ENCODE data around the gene LIPA. TPM values are rescaled to one million over a fixed set of nuclear protein-coding genes. Genes with fewer than 3 reads are reported as not detected.

Gene LIPA
- total RNA-seq, 1 experiment from 2014 or later = 47.3 TPM

GRCh38 chr10:89296220-89296648 lies 44.7 kb upstream of the LIPA start:
- ATAC-seq = no peak
- H3K4me3 Mint-ChIP-seq = no peak overlapping the region
- H3K27me3 Mint-ChIP-seq (ENCODE audit: low read depth) = no peaks in the 10 kb centered on the region
- no peak for DNase-seq (ENCODE audit: low spot score)
- no peak overlapping the region for H3K27ac Mint-ChIP-seq
- ChIA-PET POLR2A (interaction anchor here (0.6 kb wide), 1 partner anchor 68 kb away, joined by 3 read pairs; no protein-coding TSS in a partner anchor), CTCF (no interaction called here)
- H3K36me3 Mint-ChIP-seq = no peaks in the 10 kb centered on the region
- H3K9me3 Mint-ChIP-seq = no peaks in the 10 kb centered on the region; the same call in 1 of the 2 replicates
- no peak for TF ChIP-seq STAT6 (CRISPR knock-in tag; conservative IDR thresholded peaks at IDR 0.05; ENCODE audit: low read depth)
- no peak for TF ChIP-seq KAT7 (CRISPR knock-in tag; IDR thresholded peaks at IDR 0.05; ENCODE audit: borderline replicate concordance)
- TF ChIP-seq ZNF263 (CRISPR knock-in tag; IDR thresholded peaks at IDR 0.05; ENCODE audit: low read depth) = no peak
- TF ChIP-seq TEAD4 (CRISPR knock-in tag; IDR thresholded peaks at IDR 0.05) = no peak
- TF ChIP-seq ZNF138 (CRISPR knock-in tag; conservative IDR thresholded peaks at IDR 0.05) = no peak
- no peak for TF ChIP-seq ZSCAN18 (CRISPR knock-in tag; IDR thresholded peaks at IDR 0.05)
- no peak for TF ChIP-seq ATF2 (CRISPR knock-in tag; IDR thresholded peaks at IDR 0.05; ENCODE audit: borderline replicate concordance, low read depth)
- no peak for TF ChIP-seq GABPB1 (CRISPR knock-in tag; IDR thresholded peaks at IDR 0.05)
- TF ChIP-seq NFYB (CRISPR knock-in tag; conservative IDR thresholded peaks at IDR 0.05; ENCODE audit: low read depth) = no peak
- TF ChIP-seq NFE2L1 (CRISPR knock-in tag; IDR thresholded peaks at IDR 0.05) = no peak
- TF ChIP-seq CDX4 (CRISPR knock-in tag; IDR thresholded peaks at IDR 0.05; ENCODE audit: borderline replicate concordance) = no peak
- TF ChIP-seq ZNF317 (CRISPR knock-in tag; IDR thresholded peaks at IDR 0.05; ENCODE audit: borderline replicate concordance, low read depth) = no peak
- H3K4me1 Mint-ChIP-seq = peaks cover 2% of the 10 kb centered on the region; the same call in 1 of the 2 replicates

GRCh38 chr10:89295597-89295996 lies 44.0 kb upstream of the LIPA start:
- DNase-seq (ENCODE audit: low spot score) = no peak
- no peaks in the 10 kb centered on the region for H3K36me3 Mint-ChIP-seq
- no peaks in the 10 kb centered on the region; the same call in 1 of the 2 replicates for H3K9me3 Mint-ChIP-seq
- ChIA-PET POLR2A (no interaction called here), CTCF (interaction anchor here (1.2 to 2.7 kb wide), 2 partner anchors 74 to 94 kb away, joined by 5 to 10 read pairs; no protein-coding TSS in a partner anchor)
- H3K27ac Mint-ChIP-seq = no peak overlapping the region
- no peaks in the 10 kb centered on the region for H3K27me3 Mint-ChIP-seq (ENCODE audit: low read depth)
- H3K4me3 Mint-ChIP-seq = no peak overlapping the region
- H3K4me1 Mint-ChIP-seq = no peaks in the 10 kb centered on the region
- ATAC-seq = no peak
- TF ChIP-seq CDX4 (CRISPR knock-in tag; IDR thresholded peaks at IDR 0.05; ENCODE audit: borderline replicate concordance) (no peak), ZBTB21 (CRISPR knock-in tag; IDR thresholded peaks at IDR 0.05; ENCODE audit: borderline replicate concordance) (no peak), ZNF281 (CRISPR knock-in tag; IDR thresholded peaks at IDR 0.05) (no peak), NR3C1 (CRISPR knock-in tag; conservative IDR thresholded peaks at IDR 0.05; ENCODE audit: low read depth) (no peak), ATF2 (CRISPR knock-in tag; IDR thresholded peaks at IDR 0.05; ENCODE audit: borderline replicate concordance, low read depth) (no peak), SP1 (CRISPR knock-in tag; conservative IDR thresholded peaks at IDR 0.05) (no peak), IRF1 (CRISPR knock-in tag; IDR thresholded peaks at IDR 0.05) (no peak), PRRX2 (CRISPR knock-in tag; IDR thresholded peaks at IDR 0.05) (no peak)
